NAMALWA (cell line): ENCODE measurements around the gene GTSE1.
"Not testable (repeated sequence)": the region's sequence is repeated elsewhere in the genome, so short reads cannot be mapped to it uniquely, and the experiment has no call there.

Experiments
- DNase-seq: peaks from one replicate; pipeline ENCODE4 v3.0.0-alpha.2; 2015; ENCODE audit warnings: low spot score

Gene GTSE1

DNA sequence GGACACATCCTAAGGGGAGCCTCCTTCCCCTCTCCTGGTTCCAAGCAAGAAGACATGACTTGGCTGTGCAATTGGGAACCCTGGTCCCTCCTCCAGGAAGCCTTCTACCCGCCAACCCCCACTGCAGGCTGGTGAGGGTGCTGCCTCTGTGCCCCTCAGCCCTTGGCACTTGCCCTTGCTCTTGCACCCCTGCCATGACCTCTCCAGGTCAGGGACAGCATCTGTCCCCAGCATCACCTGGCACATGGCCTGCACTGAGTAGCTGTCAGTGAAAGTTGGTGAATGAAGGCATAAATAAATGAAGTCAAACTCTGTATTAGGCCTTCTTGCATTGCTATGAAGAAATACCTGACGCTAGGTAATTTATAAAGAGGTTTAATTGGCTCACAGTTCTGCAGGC is 1.9 kb upstream of the GTSE1 start:
- no peak for DNase-seq

DNA sequence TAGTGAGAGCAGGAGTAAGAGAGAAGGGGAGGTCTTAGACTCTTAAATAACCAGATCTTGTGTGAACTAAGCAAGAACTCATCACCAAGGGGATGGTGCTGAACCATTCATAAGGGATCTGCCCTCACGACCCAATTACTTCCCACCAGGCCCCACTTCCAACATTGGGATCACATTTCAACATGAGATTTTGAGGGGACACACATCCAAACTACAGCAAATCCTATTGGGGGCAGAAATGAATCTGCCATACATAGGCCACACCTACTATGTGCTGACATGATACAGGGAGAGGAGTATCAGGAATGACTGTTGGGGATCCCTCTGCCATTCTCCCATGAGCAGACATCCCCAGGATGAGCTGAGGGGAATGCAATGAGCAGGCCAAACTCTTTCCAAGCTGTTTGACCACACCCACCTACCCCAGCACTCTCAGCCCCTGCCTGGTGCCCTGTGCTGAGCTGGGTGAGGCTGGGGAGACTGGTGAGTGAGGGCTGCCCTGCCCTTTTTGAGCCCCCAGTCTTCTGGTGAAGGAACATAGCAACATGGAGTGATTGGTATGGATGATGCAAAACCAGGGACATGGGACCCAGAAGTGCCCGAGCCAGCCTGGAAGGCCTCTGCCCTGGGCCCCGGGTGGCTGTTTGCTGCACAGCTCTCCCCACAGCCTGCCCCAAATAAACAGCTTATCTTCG is 1.2 kb upstream of the GTSE1 start:
- DNase-seq = no peak

DNA sequence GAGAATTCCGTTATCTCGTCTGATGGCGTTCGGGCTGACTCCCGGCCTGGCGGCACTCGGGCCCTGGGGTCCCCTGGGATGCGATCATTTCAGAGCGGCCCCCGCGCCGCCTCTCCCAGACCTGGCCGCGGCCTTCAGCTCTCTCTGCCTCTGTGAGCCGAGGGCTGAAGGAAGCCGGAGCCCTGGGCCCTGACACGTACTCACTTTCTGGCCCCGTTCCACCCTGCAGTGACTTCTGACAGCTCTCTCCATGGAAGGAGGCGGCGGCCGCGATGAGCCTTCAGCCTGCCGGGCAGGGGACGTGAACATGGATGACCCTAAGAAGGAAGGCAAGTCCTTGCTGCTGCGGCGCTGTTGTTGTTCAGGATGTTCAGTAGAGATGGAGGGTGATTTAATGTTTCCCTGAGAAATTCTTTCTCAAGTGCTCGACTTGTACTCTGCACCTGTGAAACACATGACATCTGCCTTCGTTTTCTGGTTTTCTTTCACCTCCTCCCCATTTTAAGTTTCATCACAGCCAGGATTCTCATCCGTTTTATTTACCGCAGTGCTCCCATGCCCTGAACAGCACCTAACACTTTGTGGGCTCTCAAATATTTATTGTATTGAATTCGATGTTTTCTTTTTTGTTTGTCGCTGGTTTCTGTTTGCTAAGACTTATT is 612 bp downstream of the GTSE1 start:
- peak; percentile 51 for DNase-seq

DNA sequence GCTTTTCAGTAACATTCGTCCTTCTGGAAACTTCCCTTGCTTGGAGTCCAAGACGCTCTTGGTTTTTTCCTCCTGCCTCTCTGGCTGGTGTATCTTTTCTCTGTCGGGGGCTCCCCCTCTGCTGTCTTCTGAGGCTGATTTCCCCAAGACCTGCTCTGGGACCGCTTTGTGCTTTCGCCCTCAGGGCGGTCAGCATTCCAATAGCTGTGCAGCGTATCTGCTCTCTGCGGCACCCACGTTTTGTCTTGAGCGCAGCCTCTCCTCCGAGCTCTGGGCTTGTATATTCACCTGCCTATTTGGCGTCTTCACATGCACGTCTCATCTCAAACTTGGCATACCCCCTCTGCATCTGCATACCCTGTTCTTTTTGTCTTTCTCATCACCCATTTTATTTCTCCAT is 2.4 kb downstream of the GTSE1 start:
- DNase-seq = no peak

DNA sequence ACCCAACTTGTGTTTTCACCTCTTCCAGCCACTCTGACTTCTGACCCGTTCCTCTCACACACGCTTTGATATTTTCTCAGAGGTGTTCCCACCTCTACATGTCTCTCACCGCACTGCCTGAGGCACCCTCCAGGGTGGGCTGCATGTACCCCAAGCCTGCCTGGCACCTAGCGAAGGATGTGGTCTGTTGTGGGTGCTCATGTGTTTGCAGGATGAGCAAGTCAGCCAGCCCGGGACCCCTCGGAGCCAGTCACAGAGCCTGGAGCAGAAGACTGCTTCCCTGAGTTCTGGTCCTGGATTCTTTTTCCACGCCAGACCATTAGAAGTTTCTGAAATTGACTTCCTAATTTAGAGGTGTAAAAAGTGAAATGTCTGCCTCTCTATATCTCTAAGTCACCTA is 3.8 kb downstream of the GTSE1 start:
- no peak for DNase-seq

DNA sequence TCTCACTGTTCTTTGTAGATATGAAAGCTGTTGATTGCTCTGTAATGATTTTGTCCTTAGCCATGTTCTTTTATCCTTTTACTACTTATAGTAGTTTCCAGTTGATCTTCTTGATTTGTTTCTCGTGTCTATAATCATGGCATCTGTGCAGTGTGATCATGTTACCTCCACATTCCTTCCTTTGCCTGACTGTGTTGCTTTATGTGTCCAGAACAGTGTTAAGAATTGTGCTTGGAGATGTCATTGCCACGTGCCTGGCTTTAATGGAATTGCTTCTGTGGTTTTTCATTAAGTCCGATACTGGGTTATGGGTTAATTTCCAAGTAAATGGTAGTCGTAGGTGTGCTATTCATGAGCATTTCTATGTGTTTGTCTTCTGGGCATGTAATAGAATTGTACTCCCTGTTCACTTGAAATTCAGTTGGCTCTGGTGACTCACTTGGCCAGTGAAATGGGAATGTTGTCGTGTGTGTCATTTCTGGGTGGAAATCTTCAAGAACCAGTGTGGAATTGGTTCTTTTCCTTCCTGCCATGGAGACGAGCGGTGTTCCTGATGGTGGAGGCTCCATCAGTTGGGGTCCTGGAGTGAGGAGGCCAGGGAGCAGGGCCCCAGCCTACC is 6.8 kb downstream of the GTSE1 start:
- DNase-seq = no peak

DNA sequence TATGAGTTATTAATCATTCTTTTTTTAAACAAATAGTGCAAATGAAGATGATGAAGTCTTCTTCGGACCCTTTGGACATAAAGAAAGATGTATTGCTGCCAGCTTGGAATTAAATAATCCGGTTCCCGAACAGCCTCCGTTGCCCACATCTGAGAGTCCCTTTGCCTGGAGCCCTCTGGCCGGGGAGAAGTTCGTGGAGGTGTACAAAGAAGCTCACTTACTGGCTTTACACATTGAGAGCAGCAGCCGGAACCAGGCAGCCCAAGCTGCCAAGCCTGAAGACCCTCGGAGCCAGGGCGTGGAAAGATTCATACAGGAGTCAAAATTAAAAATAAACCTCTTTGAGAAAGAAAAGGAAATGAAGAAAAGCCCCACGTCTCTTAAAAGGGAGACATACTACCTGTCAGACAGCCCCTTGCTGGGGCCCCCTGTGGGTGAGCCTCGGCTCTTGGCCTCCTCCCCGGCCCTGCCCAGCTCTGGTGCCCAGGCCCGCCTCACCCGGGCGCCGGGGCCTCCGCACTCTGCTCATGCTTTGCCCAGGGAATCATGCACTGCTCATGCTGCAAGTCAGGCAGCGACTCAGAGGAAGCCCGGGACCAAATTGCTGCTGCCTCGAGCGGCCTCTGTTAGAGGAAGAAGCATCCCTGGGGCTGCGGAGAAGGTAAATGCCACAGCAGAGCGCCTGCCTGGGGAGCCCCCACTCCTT is 11.8 kb downstream of the GTSE1 start:
- DNase-seq = no peak

DNA sequence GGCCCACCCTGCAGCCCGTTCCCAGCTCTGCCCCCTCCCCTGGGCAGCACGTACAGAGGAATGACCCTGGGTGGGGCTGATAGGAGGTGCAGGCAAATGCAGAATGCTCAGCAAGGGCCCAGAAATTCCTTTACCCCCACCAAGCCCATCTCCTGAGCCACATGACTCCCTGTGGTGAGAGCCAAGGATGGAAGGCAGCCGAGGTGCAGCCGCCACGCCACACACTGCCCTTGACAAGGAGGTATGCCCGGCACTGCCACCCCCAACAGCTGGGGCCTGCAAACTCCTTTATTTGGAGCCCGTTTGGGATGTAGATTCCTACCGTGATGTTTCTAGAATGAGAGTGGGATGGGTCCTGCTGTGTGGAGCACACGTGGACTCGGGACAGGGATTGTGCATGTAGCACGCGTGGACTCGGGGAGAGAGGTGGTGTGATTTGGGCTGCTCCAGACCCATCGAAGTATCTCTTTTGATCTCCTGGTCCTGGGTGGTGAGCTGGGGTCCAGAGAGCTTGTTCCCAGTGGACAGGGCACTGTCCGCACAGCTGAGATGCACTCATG is 12.9 kb downstream of the GTSE1 start:
- DNase-seq = no peak

DNA sequence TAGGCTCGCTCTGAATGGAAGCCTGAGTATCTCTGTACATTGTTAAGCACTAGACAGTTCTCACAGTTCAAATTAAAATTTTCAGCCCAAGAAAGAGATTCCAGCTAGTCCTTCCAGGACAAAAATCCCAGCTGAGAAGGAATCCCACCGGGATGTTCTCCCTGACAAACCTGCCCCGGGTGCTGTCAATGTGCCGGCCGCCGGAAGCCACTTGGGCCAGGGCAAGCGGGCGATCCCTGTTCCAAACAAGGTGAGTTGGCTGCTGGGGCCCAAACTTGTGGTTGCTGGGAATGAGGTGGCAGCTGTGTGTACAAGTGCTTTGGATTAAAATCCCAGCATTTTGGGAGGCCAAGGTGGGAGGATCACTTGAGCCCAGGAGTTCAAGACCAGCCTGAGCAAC is 15.4 kb downstream of the GTSE1 start:
- no peak for DNase-seq

DNA sequence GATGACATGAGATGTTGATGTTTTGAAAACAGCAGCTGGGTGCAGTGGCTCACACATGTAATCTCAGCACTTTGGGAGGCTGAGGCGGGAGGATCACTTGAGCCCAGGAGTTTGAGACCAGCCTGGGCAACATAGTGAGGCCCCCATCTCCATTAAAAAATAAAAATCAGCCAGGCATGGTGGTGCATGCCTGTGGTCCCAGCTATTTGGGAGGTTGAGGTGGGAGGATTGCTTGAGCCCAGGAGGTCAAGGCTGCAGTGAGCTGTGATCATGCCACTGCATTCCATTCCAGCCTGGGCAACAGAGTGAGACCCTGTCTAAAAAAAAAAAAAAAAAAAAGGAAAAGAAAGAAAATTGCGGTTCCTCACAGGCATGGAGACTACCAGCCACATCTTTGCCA is 16.2 kb downstream of the GTSE1 start:
- not testable (repeated sequence) for DNase-seq

DNA sequence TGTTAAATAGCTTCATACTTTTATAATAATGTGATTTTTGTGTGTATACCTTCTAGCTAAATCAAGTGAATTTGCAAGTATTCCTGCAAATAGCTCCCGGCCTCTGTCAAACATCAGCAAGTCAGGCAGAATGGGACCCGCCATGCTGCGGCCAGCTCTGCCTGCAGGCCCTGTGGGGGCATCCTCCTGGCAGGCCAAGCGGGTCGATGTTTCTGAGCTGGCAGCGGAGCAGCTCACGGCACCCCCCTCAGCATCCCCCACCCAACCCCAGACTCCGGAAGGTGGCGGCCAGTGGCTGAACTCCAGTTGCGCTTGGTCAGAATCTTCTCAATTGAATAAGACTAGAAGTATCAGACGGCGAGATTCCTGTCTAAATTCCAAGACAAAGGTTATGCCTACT is 19.3 kb downstream of the GTSE1 start:
- DNase-seq = no peak

DNA sequence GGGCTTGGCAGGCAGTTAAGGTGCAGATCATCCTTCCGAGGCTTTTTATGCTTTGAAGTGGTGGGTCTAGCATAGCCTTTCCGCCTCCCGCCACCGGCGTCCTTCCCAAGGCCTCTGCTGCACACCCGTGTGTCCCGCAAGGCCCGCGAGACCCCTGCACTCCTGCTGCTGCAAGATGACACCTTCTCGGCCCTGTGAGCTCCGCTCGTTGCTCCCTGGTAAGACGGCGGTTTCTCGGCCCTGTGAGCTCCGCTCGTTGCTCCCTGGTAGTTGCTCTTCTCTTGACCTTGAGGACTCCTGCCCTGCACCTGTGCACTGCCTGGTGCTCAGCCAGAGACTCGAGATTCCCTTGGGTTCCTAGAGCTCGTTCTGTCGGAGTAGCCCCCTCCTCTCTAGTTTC is 21.0 kb downstream of the GTSE1 start:
- no peak for DNase-seq

DNA sequence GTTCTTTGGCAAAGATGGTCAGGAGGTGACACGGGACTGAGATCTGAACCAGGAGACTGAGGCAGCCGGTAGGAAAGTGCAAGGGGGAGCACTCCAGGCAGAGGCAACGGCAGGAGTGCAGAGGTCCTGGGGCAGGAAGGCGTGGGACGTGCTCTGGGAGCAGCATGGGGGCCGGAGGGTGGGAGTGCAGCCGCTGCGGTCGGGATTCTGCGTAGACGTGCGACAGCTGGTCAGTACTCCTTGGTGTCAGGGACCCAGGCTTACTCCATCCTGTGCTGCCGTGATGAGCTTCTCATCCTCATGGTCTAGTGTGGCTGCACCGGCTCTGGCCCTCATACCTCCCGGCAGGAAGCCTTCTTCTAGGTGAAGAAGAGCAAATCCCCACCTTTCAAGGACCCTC is 21.9 kb downstream of the GTSE1 start:
- DNase-seq = no peak

DNA sequence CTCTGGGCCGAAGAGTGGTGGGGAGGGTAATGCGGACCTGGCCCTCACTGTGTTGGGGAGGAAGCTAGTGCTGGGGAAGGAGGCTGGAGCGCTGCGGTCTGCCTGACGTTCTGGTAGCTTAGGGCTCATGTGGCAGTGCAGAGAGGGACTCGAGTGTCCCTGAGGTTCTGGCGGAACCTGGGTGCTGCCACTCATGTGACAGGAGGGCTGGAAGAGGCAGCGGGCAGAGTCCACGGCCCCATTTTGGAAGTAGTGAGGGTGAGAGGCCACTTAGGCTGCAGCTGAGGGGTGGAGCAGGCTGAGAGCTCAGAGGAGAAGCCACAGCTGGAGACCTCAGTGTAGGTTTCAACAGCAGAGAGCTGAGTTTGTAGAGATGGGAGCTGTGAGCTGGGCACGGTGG is 22.6 kb downstream of the GTSE1 start:
- DNase-seq = no peak

DNA sequence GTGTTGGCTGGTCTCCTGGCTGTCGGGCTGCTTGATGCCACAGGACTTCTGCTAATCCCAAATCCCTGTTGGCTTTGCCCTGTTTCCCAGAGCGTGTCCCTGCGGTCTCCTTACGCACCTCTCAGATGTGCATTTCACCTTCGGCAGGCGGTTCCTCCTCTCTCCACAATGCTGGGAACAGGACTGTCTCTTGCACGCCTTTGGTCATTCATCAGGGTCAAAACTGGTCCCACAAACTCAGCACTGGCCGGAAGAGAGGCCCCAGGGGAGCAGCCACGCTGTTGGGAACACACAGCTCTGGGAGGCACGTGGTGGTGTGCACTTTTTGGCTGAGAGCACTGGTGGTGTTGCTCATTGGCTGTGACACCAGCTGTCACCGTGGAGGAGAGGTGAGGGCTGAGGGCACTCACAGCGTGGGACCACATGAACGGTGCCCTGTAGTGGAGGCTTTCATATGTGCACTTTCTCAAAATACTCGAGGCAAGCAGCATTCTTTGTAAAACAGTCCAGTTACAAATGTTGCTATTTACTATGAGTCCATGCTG is 23.6 kb downstream of the GTSE1 start:
- DNase-seq = no peak

DNA sequence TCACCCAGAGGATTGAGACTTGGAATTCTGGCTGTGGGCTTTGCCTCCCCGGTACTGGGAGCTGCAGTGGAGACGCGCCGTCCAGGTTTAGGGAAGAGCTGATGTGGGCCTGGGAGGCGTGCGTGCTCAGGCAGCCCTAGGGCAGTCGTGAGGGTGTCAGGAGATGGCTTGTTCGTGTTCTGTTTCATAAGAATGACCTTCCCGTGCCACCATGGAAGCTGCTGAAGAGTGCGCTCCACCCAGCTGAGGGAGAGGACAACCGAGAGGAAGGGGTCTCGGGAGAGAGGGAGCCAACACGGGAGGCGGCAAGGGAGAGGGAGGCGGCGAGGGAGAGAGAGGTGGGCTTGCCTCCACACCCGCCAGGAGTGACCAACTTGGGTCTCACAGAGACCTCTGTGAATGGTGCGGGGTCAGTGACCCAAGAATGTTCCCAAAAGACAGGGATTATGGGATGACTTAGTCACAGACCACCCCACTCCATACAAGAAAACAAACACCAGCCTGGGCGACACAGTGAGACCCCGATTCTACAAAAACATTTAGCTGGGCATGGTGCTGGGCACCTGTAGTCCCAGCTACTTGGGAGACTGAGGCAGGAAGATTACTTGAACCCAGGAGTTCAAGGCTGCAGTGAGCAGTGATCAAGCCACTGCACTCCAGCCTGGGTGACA is 24.2 kb downstream of the GTSE1 start:
- DNase-seq = no peak

DNA sequence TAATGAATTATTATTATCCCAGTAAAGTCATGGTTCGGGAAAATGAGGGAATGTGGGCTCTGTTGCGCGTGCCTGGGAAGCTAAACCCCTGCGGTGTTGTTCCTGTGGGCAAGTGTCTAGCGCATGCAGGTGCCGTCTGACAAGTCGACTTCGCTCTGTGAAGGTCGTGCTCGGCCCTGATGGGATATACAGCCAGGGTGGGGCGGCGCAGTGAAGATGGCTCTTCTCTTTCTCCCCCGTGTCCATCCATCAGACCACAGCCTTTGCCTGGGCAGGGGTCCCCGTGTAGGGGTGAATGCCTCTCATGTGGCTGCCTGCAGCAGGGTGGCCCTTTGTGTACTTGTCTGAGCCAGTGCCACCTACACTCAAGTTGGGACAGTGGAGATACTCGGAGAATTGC is 26.0 kb downstream of the GTSE1 start:
- DNase-seq = no peak

DNA sequence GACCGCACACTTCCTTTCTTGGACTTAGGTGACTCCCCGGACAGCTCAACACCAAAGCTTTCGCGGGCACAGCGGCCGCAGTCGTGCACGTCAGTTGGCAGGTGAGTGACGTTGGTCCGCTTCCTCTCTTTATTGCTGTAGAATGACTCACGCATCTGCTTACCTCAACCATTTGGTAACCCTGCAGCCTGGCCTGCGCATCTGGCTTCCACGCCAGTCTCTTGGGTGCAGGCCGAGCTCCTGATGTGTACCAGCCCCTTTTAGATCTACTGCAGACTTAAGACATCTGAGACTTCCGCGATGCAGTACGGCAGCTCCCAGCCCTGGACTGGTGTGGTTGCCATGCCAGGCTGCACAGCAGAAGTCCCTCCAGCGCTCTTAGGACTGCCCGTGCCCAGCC is 26.5 kb downstream of the GTSE1 start:
- DNase-seq = no peak

DNA sequence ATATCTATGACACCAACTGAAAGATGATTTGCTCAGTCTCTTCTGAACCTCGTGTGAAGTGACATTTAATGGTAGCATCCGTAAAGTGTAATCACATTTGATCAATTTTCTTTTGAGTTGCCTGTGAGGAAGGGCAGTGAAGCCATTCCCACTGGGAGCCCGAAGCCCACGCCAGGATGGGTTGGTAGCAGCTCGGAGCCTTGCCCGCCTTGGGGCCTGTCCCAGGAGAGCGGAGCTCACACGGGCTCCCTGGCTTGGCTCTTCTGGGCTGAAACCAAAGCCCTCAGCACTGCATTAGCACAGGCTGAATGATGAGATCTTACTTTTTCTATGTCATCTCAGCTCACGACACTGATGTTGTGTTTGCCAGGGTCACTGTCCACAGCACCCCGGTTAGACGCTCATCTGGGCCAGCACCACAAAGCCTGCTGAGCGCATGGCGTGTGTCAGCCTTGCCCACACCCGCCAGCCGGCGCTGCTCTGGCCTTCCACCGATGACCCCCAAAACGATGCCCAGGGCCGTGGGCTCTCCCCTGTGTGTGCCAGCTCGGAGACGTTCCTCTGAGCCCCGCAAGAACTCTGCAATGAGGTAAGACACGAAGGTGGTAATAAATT is 29.5 kb downstream of the GTSE1 start:
- no peak for DNase-seq

DNA sequence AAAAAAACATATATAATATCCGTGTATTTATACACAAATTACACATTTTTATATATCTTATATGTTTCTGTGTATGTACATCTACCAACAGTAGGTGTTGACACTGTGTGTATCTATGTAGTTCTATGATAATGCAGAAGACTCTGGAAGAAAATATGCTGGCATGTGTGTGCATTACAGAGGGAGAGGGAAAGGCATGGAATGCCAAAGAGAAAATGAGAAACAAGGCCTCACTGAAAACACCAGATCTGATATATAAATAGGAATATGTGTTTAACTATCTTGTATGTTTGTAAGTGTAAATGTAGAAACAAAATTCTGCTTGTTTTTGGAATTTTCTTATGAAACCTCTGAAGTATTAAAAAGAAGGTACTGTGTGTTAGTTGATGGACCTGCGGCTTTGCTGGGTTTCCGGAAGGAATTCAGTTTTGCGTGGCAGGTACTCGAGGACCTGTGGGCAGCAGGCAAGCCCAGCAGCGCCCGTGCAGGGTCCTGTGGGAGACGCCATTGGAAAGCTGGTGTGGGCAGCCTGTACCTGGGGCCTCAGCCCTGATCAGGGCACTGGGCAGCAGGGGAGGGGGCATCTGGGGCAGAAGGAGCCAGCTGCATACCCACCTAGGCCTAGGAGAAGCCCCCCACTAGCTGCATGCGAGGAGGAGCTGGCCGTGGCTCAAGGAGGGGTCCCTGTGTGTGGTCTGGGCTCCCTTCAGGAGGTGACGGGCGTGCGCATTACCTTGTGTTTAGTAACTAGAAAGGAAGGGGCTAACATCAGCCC is 31.2 kb downstream of the GTSE1 start:
- DNase-seq = no peak

DNA sequence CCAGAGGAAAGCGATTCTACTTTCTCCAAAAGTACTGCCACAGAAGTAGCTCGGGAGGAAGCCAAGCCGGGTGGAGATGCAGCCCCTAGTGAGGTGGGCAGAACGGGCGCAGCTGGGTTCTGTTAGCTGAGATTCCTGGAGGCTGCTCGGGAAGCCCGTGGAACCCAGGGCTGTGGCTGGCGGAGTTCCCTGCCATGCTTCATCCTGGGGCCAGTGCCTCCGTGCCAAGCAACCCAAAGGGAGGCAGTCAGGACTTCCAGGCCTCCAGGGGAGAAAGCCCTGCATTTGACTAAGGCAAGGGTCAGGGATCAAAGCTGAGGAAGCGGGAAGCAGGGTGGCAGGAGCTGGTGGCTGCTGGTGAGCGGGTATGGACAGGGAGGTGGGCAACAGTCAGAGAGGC is 32.1 kb downstream of the GTSE1 start:
- no peak for DNase-seq
